Measurements from ENCODE around the gene TRIM40.
A peak's percentile ranks its signal among the peaks of the same experiment; 100 is the strongest.
"Not testable (repeated sequence)": the region's sequence is repeated elsewhere in the genome, so short reads cannot be mapped to it uniquely, and the experiment has no call there.

TRIM40 gene

DNA sequence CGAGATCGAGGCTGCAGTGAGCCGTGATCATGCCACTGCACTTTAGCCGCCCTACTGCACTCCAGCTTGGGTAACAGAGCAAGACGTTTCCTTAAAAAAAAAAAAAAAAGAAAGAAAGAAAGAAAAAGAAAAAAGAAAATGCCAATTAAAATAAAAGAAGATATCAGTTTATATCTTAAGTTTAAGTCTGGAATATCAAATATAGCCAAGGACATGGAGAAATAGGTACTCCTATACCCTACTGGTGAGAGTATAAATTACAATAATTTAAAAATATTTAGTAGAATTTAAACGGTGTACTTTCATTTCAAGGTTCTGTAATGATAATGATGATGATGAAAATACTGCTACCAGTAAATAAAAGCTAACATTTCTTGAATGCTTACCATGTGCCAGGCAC lies 19.2 kb upstream of the TRIM40 start:
- no peak for FAIRE-seq

GRCh38 chr6:30118691-30119090 lies 17.2 kb upstream of the TRIM40 start:
- not testable (repeated sequence) for FAIRE-seq

- no peak for FAIRE-seq
Observed at GRCh38 chr6:30121446-30122366, 14.2 kb upstream of the TRIM40 start.

DNA sequence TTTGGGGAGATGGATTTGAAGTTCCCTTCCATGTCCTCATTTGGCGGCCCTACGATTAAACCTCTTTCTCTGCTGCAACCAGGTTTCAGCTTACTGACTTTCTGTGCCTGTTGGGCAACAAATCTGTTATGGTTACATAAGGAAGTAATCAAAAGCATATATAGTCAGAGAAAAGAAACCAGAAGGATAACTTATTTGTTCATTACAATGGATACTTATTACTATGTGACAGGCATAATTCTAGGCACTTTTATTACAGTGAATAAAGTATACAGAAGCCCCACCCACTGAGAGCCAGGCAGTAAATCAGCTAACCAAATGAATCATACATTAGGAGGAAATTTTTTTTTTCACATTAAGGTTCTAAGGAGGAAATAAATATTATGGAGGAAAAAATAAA lies 13.4 kb upstream of the TRIM40 start:
- no peak for FAIRE-seq

DNA sequence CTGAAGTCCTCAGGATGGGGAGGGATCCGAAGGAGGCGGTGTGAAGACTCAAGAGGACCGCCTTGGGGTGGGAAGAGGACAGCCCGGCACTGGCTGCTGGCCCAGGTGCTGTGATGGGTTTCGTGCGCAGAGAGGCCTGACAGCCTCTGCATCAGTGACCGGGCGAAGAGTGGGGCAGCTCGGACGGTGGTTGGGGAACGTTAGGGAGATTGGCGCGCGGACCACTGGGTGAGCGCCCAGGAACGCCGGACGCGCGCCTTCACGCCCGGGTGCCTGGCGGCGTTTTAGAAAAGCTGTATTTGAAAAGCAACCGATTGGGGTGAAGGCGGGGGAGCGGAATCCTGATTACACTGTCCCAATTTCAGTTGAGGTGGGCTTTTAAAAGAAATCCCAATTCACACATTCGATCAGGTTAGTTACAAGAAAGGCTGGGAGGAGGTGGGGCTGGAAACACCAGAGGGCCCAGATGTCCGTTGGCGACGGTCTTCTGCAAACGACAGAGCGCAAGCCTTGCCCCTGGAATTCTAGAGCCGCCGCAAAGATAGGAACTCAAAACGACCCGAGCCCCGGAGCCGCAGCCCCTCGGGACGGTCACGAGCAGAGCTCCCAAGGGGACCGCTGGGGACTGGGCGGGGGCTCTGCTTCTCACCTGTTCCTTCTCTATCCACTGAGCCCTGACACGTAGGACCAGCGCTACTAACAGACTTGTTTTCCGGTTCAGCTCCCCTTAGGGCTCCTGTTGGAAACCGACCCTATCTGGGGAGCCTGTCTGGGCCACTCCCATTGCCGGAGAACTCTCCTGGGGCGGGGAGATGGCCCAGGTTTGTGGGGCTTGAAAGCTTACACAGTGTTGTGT lies 8.5 kb upstream of the TRIM40 start:
- no peak for FAIRE-seq

DNA sequence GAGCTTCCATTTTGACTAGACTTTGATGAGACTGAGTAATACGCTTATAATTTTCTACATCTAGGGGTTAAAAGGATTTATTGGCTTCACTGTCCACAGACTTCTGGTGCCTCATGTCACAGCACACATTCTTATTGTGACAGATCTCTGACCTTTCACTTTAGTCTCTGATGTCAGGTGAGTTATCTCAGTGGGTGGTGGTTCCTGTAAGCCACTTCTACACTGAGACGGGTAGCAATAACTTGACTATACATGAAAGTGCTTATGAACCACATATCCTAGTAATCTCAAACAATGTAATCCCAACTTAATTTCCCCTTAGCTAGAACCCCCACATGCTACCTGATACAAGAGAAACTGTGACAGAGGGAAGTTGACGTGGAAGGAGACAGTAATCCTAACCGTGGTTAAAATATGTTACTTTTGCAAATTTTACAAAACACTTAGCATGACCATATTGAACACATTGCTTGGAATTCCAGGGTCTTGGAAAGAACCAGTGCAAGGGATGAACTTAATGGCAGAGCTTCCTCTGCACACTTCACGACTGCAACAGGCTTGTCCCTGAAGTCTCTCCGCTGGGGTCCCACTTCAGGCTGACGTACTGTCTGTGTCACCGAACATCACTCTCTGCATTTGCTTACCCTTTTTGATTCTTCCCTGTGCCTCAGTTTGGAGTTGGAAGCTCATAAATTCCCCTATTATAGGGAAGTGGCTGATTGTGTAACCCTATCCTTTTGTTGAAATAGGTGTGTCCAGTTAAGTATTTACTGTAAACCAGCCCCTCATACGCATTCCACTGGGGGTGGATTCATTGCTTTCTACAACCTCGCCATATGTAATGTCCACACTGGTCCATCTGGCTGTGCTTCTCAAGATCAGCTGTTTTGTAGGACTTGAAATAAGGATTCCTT lies 6.4 kb upstream of the TRIM40 start:
- no peak for FAIRE-seq

DNA sequence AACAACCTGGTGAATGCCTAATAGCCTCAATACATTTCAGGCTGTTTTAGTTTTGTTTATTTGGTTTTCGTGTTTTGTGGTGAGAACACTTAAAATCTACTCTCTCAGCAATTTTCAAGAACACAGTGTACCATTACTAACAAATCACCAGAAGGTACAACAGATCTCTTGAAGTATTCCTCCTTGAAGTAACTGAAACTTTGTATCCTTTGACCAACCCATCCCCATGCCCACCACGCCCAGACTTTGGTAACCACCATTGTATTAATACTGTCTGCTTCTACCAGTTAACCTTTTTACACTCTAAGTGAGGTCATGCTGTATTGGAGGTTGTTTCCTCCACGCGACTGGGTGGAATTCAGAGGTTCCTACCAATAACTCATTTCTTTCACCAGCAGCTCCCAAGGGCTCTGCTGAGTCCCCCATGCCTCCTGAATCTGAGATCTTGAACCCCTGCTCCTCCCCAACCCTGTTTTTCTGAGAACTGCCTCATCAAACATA lies 5.7 kb upstream of the TRIM40 start:
- no peak for FAIRE-seq

DNA sequence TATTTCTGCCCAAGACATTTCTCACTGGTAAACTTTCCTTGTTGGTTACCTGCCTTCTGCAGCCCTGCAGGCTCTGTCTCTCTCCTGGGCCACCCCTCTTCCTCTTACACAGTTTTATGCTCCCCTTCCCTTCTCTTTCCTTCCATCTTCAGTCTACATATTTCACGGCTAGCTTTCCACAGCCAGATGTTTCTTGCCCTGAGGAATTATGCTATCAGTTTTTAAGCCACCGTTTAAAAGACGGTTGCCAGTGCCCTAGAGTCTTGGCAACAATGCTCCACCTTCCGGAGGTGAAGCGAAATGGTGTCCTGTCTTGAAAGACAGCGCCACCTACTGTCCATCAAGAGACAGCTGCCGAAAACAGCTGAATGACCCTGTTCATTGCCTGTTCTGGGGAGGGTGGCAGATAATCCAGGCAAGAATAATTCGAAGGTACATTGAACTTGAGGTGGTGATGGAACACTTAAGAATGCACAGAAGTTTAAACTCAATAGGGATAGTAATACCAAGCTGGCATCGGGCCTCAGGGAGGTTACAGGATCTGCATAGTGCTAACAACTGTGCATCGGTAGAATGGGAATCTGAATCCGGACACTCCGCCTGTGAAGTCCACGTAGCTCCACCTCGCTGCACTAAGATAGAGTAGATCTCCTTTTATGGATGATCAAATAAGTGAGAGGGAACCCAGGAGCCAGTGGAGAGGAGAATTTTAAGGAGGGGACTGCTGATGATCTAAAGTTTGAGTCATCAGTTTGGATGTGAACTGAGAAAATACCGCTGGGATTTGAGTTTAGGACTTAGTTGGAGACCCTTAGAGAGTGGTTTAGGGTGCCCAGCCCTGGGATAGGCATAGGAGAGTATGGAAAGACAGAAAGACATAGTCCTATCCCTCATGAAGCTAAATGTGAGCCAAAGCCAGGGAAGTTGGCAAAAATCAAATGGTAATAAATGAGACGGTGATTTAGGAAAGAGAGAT lies 4.8 kb upstream of the TRIM40 start:
- peak; percentile 81 for FAIRE-seq

DNA sequence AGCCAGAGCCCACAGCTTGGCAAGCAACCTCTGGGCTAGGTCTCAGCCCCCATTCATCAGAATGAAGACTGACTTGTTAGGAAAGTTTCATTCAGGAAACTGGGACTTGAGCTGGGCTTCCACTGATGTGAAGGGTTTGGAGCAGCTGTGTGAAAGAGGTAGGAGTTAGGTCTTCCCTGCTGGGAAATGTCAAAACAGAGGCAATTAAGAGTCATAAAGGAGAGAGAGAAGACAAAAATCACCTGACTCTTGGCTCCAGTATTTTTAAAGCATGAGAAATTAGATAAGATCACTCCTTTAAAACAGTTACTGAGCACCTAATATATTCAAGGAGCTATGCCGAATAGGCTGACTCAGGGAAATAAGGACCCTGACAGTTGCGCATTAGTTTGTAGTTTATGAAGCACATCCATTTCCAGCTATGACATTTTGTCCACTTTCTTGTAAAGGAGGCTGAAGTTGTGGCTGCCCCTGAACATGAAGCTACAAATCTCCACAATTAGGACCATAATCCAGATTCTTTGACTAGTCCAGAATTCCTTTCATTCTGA lies 3.9 kb upstream of the TRIM40 start:
- no peak for FAIRE-seq

- FAIRE-seq: no peak
Observed at GRCh38 chr6:30135147-30135546, 793 bp upstream of the TRIM40 start.

DNA sequence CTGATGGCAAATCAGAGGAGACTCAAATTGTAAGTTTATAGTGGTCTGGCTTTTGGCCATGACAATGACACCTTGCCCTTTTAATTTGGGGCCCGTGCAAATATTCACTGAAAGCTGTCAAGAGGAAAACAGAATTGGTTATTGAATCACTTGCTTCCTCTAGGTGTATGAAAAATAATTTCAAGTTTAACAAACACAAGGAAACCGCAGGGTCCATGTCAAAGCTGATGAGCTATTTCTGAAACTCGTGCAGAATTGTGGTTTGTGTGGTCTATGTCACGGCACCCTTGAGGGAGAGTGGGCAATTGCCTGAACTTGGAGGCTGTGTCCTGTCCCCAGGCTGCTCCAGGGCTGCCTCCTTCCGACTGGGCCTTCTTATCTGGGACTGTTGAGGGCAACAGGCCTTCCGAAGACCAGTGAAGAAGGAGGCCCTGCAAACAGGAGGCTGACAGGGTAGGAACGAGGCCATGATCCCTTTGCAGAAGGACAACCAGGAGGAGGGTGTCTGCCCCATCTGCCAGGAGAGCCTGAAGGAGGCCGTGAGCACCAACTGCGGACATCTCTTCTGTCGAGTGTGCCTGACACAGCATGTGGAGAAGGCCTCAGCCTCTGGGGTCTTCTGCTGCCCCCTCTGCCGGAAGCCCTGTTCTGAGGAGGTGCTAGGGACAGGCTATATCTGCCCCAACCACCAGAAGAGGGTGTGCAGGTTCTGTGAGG lies 788 bp downstream of the TRIM40 start:
- no peak for FAIRE-seq

- FAIRE-seq: not testable (repeated sequence)
Observed at GRCh38 chr6:30140240-30140639, 4.3 kb downstream of the TRIM40 start.

- no peak for FAIRE-seq
Observed at GRCh38 chr6:30142665-30143064, 6.7 kb downstream of the TRIM40 start.

DNA sequence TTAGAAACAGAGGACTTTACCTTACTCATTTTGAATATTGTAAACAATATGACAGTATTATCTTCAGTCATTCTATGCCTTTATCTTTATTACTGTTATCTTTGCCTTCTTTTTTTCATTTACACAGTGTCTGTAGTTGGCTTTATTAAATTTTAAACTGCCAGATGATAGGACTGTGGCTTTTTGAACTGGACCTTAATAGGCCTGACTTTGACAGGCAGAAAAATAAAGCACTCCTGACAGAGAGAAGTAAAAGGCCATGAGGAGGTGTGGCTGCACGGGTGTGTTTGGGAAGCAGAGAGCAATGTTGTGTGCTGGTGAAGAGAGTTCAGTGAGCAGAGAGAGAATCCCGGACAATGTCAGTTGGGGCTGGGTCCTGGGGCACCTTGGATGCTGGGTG lies 7.8 kb downstream of the TRIM40 start:
- no peak for FAIRE-seq

- FAIRE-seq: no peak
Observed at GRCh38 chr6:30144811-30145210, 8.9 kb downstream of the TRIM40 start.

- FAIRE-seq: no peak
Observed at GRCh38 chr6:30145818-30146217, 9.9 kb downstream of the TRIM40 start.

DNA sequence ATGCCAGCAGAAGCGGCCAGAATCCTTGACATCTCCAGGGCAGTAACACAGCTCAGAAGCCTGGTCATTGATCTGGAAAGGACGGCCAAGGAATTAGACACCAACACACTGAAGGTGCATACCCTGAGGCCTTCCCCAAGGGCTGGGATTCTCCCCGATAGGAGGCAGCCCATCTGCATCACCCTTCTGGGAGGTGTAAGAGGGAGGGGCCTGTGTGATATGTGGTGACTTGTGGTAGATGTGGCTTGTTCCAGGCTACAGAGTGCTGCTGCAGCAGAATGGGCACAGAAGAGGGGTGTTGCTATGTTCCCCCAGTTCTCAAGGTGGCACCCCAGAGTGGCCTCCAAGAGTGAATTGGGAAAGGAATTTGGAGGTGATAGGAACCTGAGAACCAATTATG lies 11.2 kb downstream of the TRIM40 start:
- no peak for FAIRE-seq

GRCh38 chr6:30149234-30149633 lies 13.3 kb downstream of the TRIM40 start:
- no peak for FAIRE-seq

DNA sequence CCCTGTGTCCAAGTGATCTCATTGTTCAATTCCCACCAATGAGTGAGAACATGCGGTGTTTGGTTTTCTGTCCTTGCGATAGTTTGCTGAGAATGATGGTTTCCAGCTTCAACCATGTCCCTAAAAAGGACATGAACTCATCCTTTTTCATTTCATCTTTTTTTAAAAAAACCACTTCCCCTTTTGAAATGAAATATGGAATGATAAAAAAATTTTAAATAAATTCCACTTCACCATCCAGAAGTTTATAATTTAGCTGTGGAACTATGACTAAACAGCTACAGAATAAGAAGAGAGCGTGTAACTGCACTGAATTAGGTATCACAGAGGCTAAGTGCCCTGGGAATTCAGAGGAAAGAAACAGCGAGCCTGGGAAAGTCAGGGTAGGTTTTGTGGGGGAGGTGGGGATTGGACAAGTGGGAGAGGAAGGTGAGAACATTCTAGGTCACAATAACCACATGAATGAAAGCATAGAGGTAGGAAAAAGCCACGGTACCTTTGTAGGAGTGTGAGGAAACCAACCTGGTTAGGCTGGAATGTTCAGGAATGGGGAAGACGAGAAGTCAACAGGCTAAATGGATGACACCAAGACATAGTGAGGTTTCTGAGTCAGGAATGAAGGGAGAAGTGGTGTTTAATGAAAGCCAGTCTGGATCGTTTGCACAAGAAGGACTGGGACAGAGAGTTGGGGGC lies 14.1 kb downstream of the TRIM40 start:
- no peak for FAIRE-seq

Measured in islet of Langerhans (tissue), 1 donor.